ENCODE results near the gene SOAT2.

SOAT2 gene

GRCh38 chr12:53065470-53065869 is 37.8 kb upstream of the SOAT2 start:
- DNase-seq (ENCODE audit: low spot score) = no peak

- peak; percentile 84 for DNase-seq (ENCODE audit: low spot score)
Observed at GRCh38 chr12:53065975-53066931, 37.0 kb upstream of the SOAT2 start.

- DNase-seq (ENCODE audit: low spot score) = no peak
Observed at GRCh38 chr12:53067074-53067992, 36.0 kb upstream of the SOAT2 start.

- no peak for DNase-seq (ENCODE audit: low spot score)
Observed at GRCh38 chr12:53067993-53068770, 35.1 kb upstream of the SOAT2 start.

- DNase-seq (ENCODE audit: low spot score) = no peak
Observed at GRCh38 chr12:53068811-53069585, 34.3 kb upstream of the SOAT2 start.

GRCh38 chr12:53069621-53070410 is 33.5 kb upstream of the SOAT2 start:
- DNase-seq (ENCODE audit: low spot score) = no peak

GRCh38 chr12:53070877-53071492 is 32.3 kb upstream of the SOAT2 start:
- no peak for DNase-seq (ENCODE audit: low spot score)

- DNase-seq (ENCODE audit: low spot score) = no peak
Observed at GRCh38 chr12:53071591-53072551, 31.4 kb upstream of the SOAT2 start.

- DNase-seq (ENCODE audit: low spot score) = no peak
Observed at GRCh38 chr12:53073881-53074280, 29.4 kb upstream of the SOAT2 start.

- no peak for DNase-seq (ENCODE audit: low spot score)
Observed at GRCh38 chr12:53074283-53074998, 28.8 kb upstream of the SOAT2 start.

GRCh38 chr12:53074999-53075370 is 28.3 kb upstream of the SOAT2 start:
- no peak for DNase-seq (ENCODE audit: low spot score)

- DNase-seq (ENCODE audit: low spot score) = no peak
Observed at GRCh38 chr12:53076461-53076860, 26.8 kb upstream of the SOAT2 start.

- no peak for DNase-seq (ENCODE audit: low spot score)
Observed at GRCh38 chr12:53077030-53077429, 26.3 kb upstream of the SOAT2 start.

- peak; percentile 72 for DNase-seq (ENCODE audit: low spot score)
Observed at GRCh38 chr12:53078425-53079225, 24.7 kb upstream of the SOAT2 start.

- peak; percentile 100 for DNase-seq (ENCODE audit: low spot score)
Observed at GRCh38 chr12:53079226-53080117, 23.8 kb upstream of the SOAT2 start, which contains the start of gene SPRYD3. TSS of gene SPRYD3 (minus strand) at chr12:53079390. CDS start at chr12:53079333, 57 bp downstream.

GRCh38 chr12:53082637-53083175 is 20.6 kb upstream of the SOAT2 start:
- DNase-seq (ENCODE audit: low spot score) = no peak
